ENCODE results near the gene ARHGEF6.

ARHGEF6 gene

DNA sequence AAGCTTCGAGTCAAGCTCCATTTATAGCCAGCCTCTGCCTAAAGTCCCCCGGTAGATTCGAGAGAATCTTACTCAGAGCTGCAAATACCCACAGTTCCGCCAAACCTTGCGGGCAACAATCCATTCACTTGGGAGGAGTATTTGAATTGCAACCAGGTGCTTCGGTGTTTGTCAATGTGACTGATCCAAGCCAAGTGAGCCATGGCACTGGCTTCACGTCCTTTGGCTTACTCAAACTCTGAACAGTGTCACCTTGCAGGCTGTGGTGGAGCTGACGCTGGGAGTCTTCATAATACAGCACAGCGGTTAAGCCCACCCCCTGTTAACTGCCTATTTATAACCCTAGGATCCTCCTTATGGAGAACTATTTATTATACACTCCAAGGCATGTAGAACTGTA lies 121.6 kb downstream of the ARHGEF6 start:
- Histone ChIP-seq H3K9me3 (ENCODE audit: control insufficient read depth, low read length) (peaks cover 3% of the 10 kb centered on the region), H3K36me3 (ENCODE audit: control insufficient read depth, insufficient read depth, low read length, severe bottlenecking) (peaks cover under 1% of the 10 kb centered on the region), H3K4me1 (ENCODE audit: control insufficient read depth, insufficient read depth, low read length) (peaks cover 15% of the 10 kb centered on the region), H3K4me3 (ENCODE audit: low read length) (no peak overlapping the region), H3K9ac (ENCODE audit: low read length) (no peak overlapping the region), H3K27me3 (replicated peaks; ENCODE audit: control insufficient read depth, insufficient read depth, low read length) (peaks cover 6% of the 10 kb centered on the region)
- no peak for DNase-seq (ENCODE audit: low read depth)

DNA sequence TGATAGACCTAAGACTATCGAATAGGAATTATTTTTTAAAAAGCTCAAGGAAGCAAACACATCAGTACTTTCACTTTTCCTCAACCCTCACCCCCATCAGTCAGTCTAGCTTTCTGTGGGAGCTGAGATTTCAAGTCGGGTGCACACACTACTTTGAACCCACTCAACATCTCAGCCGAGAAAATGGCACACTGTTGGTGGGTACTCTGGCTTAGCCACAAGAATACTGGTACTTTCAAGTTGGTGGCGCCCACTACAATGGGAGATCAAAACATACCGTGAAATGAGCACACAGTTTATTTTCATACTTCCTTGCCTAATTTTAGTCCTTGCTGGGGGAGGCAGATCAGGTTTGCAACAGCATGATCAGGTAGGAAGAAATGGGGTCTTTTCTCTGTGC lies 122.6 kb downstream of the ARHGEF6 start:
- Histone ChIP-seq H3K9me3 (ENCODE audit: control insufficient read depth, low read length) (no peaks in the 10 kb centered on the region), H3K4me1 (ENCODE audit: control insufficient read depth, insufficient read depth, low read length) (peaks cover 24% of the 10 kb centered on the region), H3K4me3 (ENCODE audit: low read length) (no peak overlapping the region), H3K27me3 (replicated peaks; ENCODE audit: control insufficient read depth, insufficient read depth, low read length) (peaks cover 6% of the 10 kb centered on the region), H3K36me3 (ENCODE audit: control insufficient read depth, insufficient read depth, low read length, severe bottlenecking) (no peaks in the 10 kb centered on the region), H3K9ac (ENCODE audit: low read length) (no peak overlapping the region)
- no peak for DNase-seq (ENCODE audit: low read depth)

DNA sequence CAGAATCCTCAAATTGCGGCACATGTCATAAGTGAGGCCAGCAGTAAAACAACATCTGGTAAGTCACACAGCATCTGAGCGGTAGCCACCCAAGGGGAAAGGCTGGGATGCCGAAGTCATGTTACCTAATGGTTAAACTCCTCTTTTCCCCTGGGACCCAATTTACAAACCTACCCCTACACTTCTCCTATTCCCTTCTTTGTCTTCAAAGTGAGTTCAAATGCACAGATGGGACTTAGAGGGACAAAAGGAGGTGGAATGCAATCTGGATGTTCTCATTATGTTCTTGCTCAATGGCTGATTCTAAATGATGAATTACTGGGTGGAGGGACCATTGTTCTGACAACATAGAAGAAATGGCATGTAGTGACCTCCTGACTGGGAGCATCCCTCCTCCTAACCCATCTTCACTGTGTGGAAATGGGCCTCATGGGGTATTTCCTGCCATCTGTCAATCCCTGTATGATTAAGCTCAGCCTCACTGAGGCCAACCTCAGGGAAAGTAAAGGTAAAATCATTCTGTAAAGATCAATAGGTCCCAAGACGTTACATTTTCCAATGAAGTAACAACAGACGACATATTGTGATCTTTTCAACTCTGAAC lies 124.3 kb downstream of the ARHGEF6 start:
- Histone ChIP-seq H3K9me3 (ENCODE audit: control insufficient read depth, low read length) (no peaks in the 10 kb centered on the region), H3K36me3 (ENCODE audit: control insufficient read depth, insufficient read depth, low read length, severe bottlenecking) (no peaks in the 10 kb centered on the region), H3K9ac (ENCODE audit: low read length) (no peak overlapping the region), H3K27me3 (replicated peaks; ENCODE audit: control insufficient read depth, insufficient read depth, low read length) (peaks cover 7% of the 10 kb centered on the region), H3K4me1 (ENCODE audit: control insufficient read depth, insufficient read depth, low read length) (peaks cover 32% of the 10 kb centered on the region), H3K4me3 (ENCODE audit: low read length) (no peak overlapping the region)
- no peak for DNase-seq (ENCODE audit: low read depth)

DNA sequence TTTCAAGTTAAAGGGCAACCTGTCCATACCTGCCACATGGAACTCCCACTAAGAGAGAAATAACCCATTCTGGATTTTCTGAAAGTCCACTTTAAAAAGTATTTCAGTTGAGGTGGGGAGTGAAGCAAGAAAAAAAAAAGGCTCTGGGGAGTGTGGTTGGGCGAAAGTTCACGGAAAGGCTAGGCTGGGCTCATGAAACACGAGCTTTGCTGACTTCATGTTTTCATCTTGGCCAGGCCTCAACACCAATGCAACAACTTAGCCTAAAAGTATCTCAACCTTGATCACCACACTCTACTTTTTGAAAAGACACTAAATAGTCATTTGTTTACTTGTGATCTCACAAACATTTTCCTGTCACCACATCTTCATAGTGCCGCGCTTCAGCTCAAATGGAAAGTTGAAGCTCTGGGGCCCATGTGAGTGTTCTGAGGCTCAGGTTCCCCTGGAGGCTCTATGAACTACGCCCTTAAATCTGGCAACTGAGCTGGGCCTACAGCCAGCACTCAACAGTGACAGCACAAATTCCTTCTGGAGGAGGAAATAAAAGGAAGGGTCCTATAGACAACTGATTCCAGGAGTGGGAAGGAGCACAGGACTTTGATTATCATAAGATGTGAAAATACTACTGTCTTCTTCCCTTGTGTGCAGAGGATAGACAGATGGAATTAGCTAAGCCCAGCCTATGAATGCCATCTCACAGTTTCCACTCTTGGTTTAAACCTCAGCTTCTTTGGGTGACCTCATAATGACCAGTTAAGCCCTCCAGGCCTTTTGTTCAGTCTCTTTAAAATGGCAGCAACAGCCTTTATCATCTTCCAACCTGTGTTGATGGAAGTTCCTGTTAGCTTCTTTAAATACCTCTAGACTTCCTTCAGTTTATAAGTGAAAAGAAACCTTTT lies 127.7 kb downstream of the ARHGEF6 start:
- Histone ChIP-seq H3K9ac (ENCODE audit: low read length) (no peak overlapping the region), H3K9me3 (ENCODE audit: control insufficient read depth, low read length) (no peaks in the 10 kb centered on the region), H3K27me3 (replicated peaks; ENCODE audit: control insufficient read depth, insufficient read depth, low read length) (peaks cover 24% of the 10 kb centered on the region), H3K36me3 (ENCODE audit: control insufficient read depth, insufficient read depth, low read length, severe bottlenecking) (no peaks in the 10 kb centered on the region), H3K4me1 (ENCODE audit: control insufficient read depth, insufficient read depth, low read length) (peaks cover 32% of the 10 kb centered on the region), H3K4me3 (ENCODE audit: low read length) (peak overlapping the region; percentile 48)
- DNase-seq (ENCODE audit: low read depth), result no peak

DNA sequence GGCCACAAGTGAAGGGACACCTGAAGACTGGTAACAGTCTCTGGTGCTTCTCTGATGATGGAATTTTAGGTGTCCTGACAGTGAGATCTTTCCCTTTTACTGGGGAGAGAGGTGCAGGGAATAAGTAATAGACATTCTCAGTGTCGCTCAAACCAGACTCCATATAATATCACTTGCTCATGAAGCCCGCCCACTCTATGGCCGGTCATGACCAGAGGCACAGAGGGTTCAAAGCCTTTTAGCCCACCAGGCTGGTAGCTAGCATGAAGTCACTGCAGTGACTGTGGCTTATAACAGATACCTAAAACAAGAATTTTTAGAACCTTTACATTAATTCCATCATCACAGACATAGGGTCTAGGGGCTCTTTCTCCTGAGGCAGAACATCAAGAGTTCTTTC lies 129.9 kb downstream of the ARHGEF6 start:
- Histone ChIP-seq H3K27me3 (replicated peaks; ENCODE audit: control insufficient read depth, insufficient read depth, low read length) (peaks cover 25% of the 10 kb centered on the region), H3K9me3 (ENCODE audit: control insufficient read depth, low read length) (peaks cover 9% of the 10 kb centered on the region), H3K4me1 (ENCODE audit: control insufficient read depth, insufficient read depth, low read length) (peaks cover 28% of the 10 kb centered on the region), H3K9ac (ENCODE audit: low read length) (no peak overlapping the region), H3K36me3 (ENCODE audit: control insufficient read depth, insufficient read depth, low read length, severe bottlenecking) (no peaks in the 10 kb centered on the region), H3K4me3 (ENCODE audit: low read length) (no peak overlapping the region)
- DNase-seq (ENCODE audit: low read depth), result no peak

DNA sequence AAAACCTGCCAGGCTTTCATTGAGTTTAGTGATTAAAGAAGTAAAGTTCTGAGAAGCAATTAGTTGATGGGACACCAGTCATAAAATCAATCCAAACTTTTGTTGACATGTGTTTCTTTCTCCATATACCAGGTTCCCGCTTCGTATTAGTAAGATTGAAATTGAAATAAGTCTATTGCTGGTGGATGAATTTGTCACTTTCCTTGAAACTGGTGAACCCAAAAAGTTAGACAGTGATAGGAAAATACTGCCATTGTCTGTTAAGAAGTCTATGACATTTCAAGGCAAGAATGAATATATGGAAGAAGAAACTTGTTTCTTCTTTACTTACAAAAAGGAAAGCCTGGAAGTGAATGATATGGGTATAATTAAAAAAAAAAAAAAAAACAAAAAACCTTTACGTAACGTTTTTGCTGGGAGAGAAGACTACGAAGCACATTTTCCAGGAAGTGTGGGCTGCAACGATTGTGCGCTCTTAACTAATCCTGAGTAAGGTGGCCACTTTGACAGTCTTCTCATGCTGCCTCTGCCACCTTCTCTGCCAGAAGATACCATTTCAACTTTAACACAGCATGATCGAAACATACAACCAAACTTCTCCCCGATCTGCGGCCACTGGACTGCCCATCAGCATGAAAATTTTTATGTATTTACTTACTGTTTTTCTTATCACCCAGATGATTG lies 132.9 kb downstream of the ARHGEF6 start, which contains the start of gene CD40LG:
TSS of gene CD40LG (plus strand) at position 482 of the 684 bp plus-strand sequence. CDS start at position 573, 91 bp downstream.
- Histone ChIP-seq H3K9me3 (ENCODE audit: control insufficient read depth, low read length) (peaks cover 9% of the 10 kb centered on the region), H3K9ac (ENCODE audit: low read length) (no peak within 1 kb of the TSS), H3K27me3 (replicated peaks; ENCODE audit: control insufficient read depth, insufficient read depth, low read length) (peaks cover 34% of the 10 kb centered on the region), H3K4me3 (ENCODE audit: low read length) (no peak within 1 kb of the TSS), H3K4me1 (ENCODE audit: control insufficient read depth, insufficient read depth, low read length) (peaks cover 7% of the 10 kb centered on the region), H3K36me3 (ENCODE audit: control insufficient read depth, insufficient read depth, low read length, severe bottlenecking) (no peaks in the 10 kb centered on the region)
- no peak for DNase-seq (ENCODE audit: low read depth)

DNA sequence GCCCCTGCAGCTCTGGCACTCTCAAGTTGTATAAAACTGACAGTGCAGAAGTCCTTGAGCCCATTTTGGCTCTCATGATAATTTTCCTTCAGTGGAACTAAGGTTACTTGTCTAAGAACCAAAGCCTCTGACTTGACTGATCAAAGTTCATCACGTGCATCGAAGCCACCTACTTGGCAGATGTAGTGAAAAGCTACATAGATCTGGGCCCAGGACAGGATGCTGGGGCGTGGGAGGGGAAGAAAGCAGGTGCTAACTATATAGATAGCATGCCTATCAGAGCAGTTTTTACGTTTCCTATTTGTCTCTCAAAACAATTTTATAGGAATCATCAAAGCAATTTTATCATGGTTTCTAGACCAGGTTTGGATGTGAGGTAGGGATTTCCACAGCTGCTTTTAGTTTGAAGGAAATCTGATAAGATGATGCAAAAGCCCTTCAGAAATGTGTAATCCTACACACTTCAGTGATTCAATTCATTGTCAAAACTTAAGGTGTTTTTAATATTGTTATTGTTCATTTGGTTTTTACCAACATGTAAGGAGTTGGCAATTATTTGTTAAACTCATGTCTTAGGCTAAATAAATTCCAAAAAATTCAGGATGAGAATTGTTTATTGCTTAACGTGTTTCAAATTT lies 134.0 kb downstream of the ARHGEF6 start:
- Histone ChIP-seq H3K4me3 (ENCODE audit: low read length) (no peak overlapping the region), H3K27me3 (replicated peaks; ENCODE audit: control insufficient read depth, insufficient read depth, low read length) (peaks cover 34% of the 10 kb centered on the region), H3K4me1 (ENCODE audit: control insufficient read depth, insufficient read depth, low read length) (no peaks in the 10 kb centered on the region), H3K9me3 (ENCODE audit: control insufficient read depth, low read length) (peaks cover 9% of the 10 kb centered on the region), H3K9ac (ENCODE audit: low read length) (no peak overlapping the region), H3K36me3 (ENCODE audit: control insufficient read depth, insufficient read depth, low read length, severe bottlenecking) (no peaks in the 10 kb centered on the region)
- no peak for DNase-seq (ENCODE audit: low read depth)

DNA sequence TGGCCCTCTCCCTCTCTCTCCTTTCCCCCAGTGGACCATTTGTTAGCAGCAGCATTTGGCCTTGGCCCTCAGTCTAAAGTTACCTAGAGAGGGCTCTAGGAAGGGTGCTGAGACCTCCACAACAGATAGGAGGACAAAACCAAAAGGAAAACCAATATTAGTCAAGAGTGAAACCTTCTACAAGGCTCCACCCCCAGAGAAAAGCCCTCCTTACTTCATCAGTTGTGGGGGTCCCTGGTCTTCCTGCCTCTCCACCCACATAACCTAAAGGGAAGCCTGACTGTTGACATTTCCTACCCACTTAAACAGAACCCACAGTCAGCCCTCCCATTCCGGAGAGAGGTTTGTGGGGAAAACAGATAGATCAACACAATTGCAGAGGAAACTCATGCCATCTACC lies 137.5 kb downstream of the ARHGEF6 start:
- Histone ChIP-seq H3K9ac (ENCODE audit: low read length) (no peak overlapping the region), H3K9me3 (ENCODE audit: control insufficient read depth, low read length) (peaks cover 9% of the 10 kb centered on the region), H3K27me3 (replicated peaks; ENCODE audit: control insufficient read depth, insufficient read depth, low read length) (peaks cover 18% of the 10 kb centered on the region), H3K36me3 (ENCODE audit: control insufficient read depth, insufficient read depth, low read length, severe bottlenecking) (no peaks in the 10 kb centered on the region), H3K4me3 (ENCODE audit: low read length) (no peak overlapping the region), H3K4me1 (ENCODE audit: control insufficient read depth, insufficient read depth, low read length) (no peaks in the 10 kb centered on the region)
- DNase-seq (ENCODE audit: low read depth), result no peak

DNA sequence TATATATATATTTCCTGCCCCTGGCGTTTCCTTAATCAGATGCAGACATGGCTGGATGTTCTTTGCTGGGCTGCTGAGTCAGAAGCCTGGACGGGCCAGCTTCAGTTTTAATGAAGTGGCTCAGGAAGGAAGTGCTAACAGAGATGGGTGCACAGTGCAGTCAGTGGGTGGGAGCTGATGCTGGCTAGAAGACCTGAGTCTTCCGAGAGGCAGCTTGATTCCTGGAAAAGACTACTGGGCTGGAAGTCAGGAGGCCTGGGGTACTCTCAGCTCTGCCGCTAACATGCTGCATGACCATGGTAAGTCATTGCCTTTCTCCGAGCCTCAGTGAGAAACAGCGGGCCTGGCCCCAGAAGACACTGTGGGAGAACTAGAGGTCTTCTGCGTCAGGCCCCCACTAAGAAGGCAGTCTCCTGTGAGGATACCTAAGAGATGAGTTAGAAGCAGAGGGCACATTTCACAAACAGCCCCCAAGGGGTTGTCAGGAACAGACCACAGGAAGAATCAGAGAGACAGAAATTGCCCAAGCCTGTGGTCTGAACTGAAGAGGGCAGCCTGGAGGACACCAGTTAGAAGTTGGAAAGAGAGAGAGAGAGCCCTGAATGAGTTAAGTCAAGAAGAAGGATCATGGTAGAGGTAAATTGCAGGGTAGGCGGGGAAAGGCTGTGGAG lies 141.1 kb downstream of the ARHGEF6 start:
- DNase-seq (ENCODE audit: low read depth), result peak; percentile 31
- Histone ChIP-seq H3K9ac (ENCODE audit: low read length) (no peak overlapping the region), H3K9me3 (ENCODE audit: control insufficient read depth, low read length) (no peaks in the 10 kb centered on the region), H3K4me3 (ENCODE audit: low read length) (no peak overlapping the region), H3K36me3 (ENCODE audit: control insufficient read depth, insufficient read depth, low read length, severe bottlenecking) (no peaks in the 10 kb centered on the region), H3K4me1 (ENCODE audit: control insufficient read depth, insufficient read depth, low read length) (no peaks in the 10 kb centered on the region), H3K27me3 (replicated peaks; ENCODE audit: control insufficient read depth, insufficient read depth, low read length) (peaks cover 8% of the 10 kb centered on the region)

DNA sequence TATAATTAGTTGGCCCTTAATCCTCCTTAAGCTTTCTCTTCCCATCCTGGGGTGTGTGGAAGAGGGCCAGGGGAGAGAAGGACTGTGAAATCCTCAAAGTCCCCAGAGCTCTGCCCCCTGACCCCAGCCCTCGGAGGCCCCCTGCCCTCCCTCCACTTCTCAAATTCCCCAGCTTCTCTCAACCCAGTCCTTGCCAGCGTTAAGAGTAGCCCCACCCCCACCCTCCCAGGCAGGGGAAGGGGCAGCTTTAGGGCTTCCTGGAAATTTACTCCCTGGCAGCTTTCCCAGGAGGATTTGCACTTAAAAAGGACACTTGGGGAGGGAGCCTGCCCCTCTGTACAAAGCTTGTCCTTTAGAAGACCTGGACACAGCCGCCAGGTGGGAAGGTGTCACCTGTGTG lies 144.6 kb downstream of the ARHGEF6 start:
- Histone ChIP-seq H3K9ac (ENCODE audit: low read length) (no peak overlapping the region), H3K36me3 (ENCODE audit: control insufficient read depth, insufficient read depth, low read length, severe bottlenecking) (no peaks in the 10 kb centered on the region), H3K27me3 (replicated peaks; ENCODE audit: control insufficient read depth, insufficient read depth, low read length) (peaks cover 20% of the 10 kb centered on the region), H3K9me3 (ENCODE audit: control insufficient read depth, low read length) (no peaks in the 10 kb centered on the region), H3K4me3 (ENCODE audit: low read length) (no peak overlapping the region), H3K4me1 (ENCODE audit: control insufficient read depth, insufficient read depth, low read length) (no peaks in the 10 kb centered on the region)
- DNase-seq (ENCODE audit: low read depth), result no peak

All from adipocyte (in vitro differentiated cells).